HepG2 (cell line): Measurements from ENCODE around the gene MICB. TPM values are rescaled to one million over a fixed set of nuclear protein-coding genes. Genes with fewer than 3 reads are reported as not detected.

Experiments used
- ASH2L ChIP-seq: fragments of 300-600, 200-600 bp; sonication (generic); IDR thresholded peaks from 2 replicates; pipeline ENCODE4 v1.7.0; 2017; ENCODE audit warnings: low read depth, mild to moderate bottlenecking, moderate library complexity, mixed read lengths, low read length; ENCODE audit not compliant: insufficient read length
- BATF2 ChIP-seq: sonication (generic); formaldehyde crosslinking; IDR thresholded peaks from 2 replicates; pipeline ENCODE4 v1.8.0; 2022; ENCODE audit warnings: mild to moderate bottlenecking, missing genetic modification reagents, moderate library complexity
- CEBPZ ChIP-seq: IDR thresholded peaks from 2 replicates; pipeline ENCODE4 v1.6.1; 2012; ENCODE audit warnings: low read length, improper control_type of control experiment
- FOXP1 ChIP-seq, 2 experiments: fragments of 450-650 bp in 1 of 2; IDR thresholded peaks; 2 replicates each; pipeline ENCODE4 v1.6.1; 2017 to 2018; ENCODE audit warnings: antibody characterized with exemption in 1 of 2
- GATAD1 ChIP-seq: IDR thresholded peaks from 2 replicates; pipeline ENCODE4 v1.6.1; 2016; ENCODE audit warnings: missing genetic modification reagents, missing compliant biosample characterization
- HDAC2 ChIP-seq: sonication (generic); formaldehyde crosslinking; IDR thresholded peaks from 2 replicates; pipeline ENCODE4 v1.4.0; 2020; ENCODE audit warnings: missing genetic modification reagents
- HNF1A ChIP-seq, 2 experiments: sonication (generic) in 1 of 2; formaldehyde crosslinking in 1 of 2; IDR thresholded peaks; 2 replicates each; pipeline versions ENCODE4 v1.4.0 to v1.6.1; 2016 to 2020; ENCODE audit warnings: borderline replicate concordance in 1 of 2, low read depth in 1 of 2, mild to moderate bottlenecking in 1 of 2, missing genetic modification reagents in 1 of 2
- HOXA3 ChIP-seq: sonication (generic); formaldehyde crosslinking; IDR thresholded peaks from 2 replicates; pipeline ENCODE4 v1.5.0; 2020; ENCODE audit warnings: missing genetic modification reagents
- JUN ChIP-seq: sonication (generic); formaldehyde crosslinking; IDR thresholded peaks from 2 replicates; pipeline ENCODE4 v1.4.0; 2020; ENCODE audit warnings: mild to moderate bottlenecking, missing genetic modification reagents
- JUNB ChIP-seq: sonication (generic); formaldehyde crosslinking; IDR thresholded peaks from 2 replicates; pipeline ENCODE4 v1.8.0; 2022; ENCODE audit warnings: missing genetic modification reagents, mild to moderate bottlenecking, borderline replicate concordance
- KLF12 ChIP-seq: sonication (generic); formaldehyde crosslinking; IDR thresholded peaks from 2 replicates; pipeline ENCODE4 v1.4.0; 2020; ENCODE audit warnings: missing genetic modification reagents, borderline replicate concordance
- NFIC ChIP-seq: IDR thresholded peaks from 2 replicates; pipeline ENCODE4 v1.6.1; 2012; ENCODE audit warnings: mild to moderate bottlenecking, low read length, inconsistent platforms
- NFKBIZ ChIP-seq: IDR thresholded peaks from 2 replicates; pipeline ENCODE4 v1.6.1; 2018; ENCODE audit warnings: missing genetic modification reagents, missing compliant biosample characterization
- NFYB ChIP-seq: sonication (generic); formaldehyde crosslinking; IDR thresholded peaks from 2 replicates; pipeline ENCODE4 v1.4.0; 2020; ENCODE audit warnings: missing genetic modification reagents
- RAD21 ChIP-seq: fragments of 450-650 bp; formaldehyde crosslinking; IDR thresholded peaks from 2 replicates; pipeline ENCODE4 v1.5.0; 2020; ENCODE audit warnings: mild to moderate bottlenecking
- RARG ChIP-seq: sonication (generic); formaldehyde crosslinking; IDR thresholded peaks from 2 replicates; pipeline ENCODE4 v1.4.0; 2020; ENCODE audit warnings: low read depth, mild to moderate bottlenecking, missing genetic modification reagents
- TSC22D2 ChIP-seq: sonication (generic); formaldehyde crosslinking; IDR thresholded peaks from 2 replicates; pipeline ENCODE4 v1.5.1; 2020; ENCODE audit warnings: missing genetic modification reagents, mild to moderate bottlenecking, borderline replicate concordance
- ZNF205 ChIP-seq: IDR thresholded peaks from 2 replicates; pipeline ENCODE4 v1.6.1; 2018; ENCODE audit warnings: missing biosample characterization, missing genetic modification reagents
- ZNF33A ChIP-seq: sonication (generic); formaldehyde crosslinking; IDR thresholded peaks from 2 replicates; pipeline ENCODE4 v1.5.1; 2020; ENCODE audit warnings: missing genetic modification reagents, mild to moderate bottlenecking, moderate library complexity, borderline replicate concordance
- ZNF556 ChIP-seq: sonication (generic); formaldehyde crosslinking; IDR thresholded peaks from 2 replicates; pipeline ENCODE4 v1.4.0; 2020; ENCODE audit warnings: mild to moderate bottlenecking, missing genetic modification reagents, borderline replicate concordance
- polyA plus RNA-seq, 8 experiments: library from polyadenylated mRNA; depleted of rRNA in 3 of 8; stranded (reverse) in 7 of 8; unstranded in 1 of 8; fragments of >200 nt; fragmentation: Illumina TruSeq in 4 of 8; extraction: Trizol in 4 of 8; gene quantifications; 2 replicates each; pipeline versions ENCODE4 v1.2.1 to v1.2.3, GENCODE V29; 2011 to 2016; ENCODE audit warnings: low read depth in 4 of 8, missing spikeins in 1 of 8, mixed read lengths in 1 of 8; ENCODE audit not compliant: insufficient read depth in 1 of 8
- total RNA-seq, 5 experiments: library from RNA; depleted of rRNA; stranded (reverse); fragments of >200 nt; fragmentation: Illumina TruSeq; extraction: Trizol; gene quantifications; 2 replicates each; pipeline ENCODE4 v1.2.3, GENCODE V29; 2016; ENCODE audit warnings: low read depth in 1 of 5

The MICB gene
- total and polyA plus RNA-seq, 2 of the 13 experiments (the other 11 are each of a cell fraction or from before 2014, with no cell fraction given): 12.5 to 12.8 TPM

- TF ChIP-seq HNF1A (IDR thresholded peaks at IDR 0.05; ENCODE audit: low read depth) (no peak), HNF1A (CRISPR knock-in tag; IDR thresholded peaks at IDR 0.05; ENCODE audit: borderline replicate concordance) (peak; percentile 56; the same call in 1 of the 2 replicates), JUN (CRISPR knock-in tag) (peak; percentile 64; the same call in 1 of the 2 replicates), HOXA3 (CRISPR knock-in tag) (peak; percentile 93), TSC22D2 (CRISPR knock-in tag) (peak; percentile 38; the same call in 1 of the 2 replicates), GATAD1 (CRISPR knock-in tag) (peak; percentile 94), BATF2 (CRISPR knock-in tag) (peak; percentile 63; the same call in 1 of the 2 replicates), JUNB (CRISPR knock-in tag) (0 out of 2 replicates have a peak, but pooled peaks have one; percentile 41), CEBPZ (no peak), NFKBIZ (CRISPR knock-in tag) (peak; percentile 54; the same call in 1 of the 2 replicates), NFIC (no peak), HDAC2 (peak; percentile 74), ASH2L (peak; percentile 51), RARG (no peak; the same call in 1 of the 2 replicates), ZNF205 (CRISPR knock-in tag) (peak; percentile 16; the same call in 1 of the 2 replicates), NFYB (CRISPR knock-in tag) (peak; percentile 40), ZNF556 (CRISPR knock-in tag) (peak; percentile 54; the same call in 1 of the 2 replicates), RAD21 (peak; percentile 12; the same call in 1 of the 2 replicates), ZNF33A (CRISPR knock-in tag) (no peak), KLF12 (peak; percentile 98), FOXP1 (IDR thresholded peaks at IDR 0.05) (0 out of 2 replicates have a peak, but pooled peaks have one; percentile 5), FOXP1 (CRISPR knock-in tag; IDR thresholded peaks at IDR 0.05) (no peak)
These were observed 49.2 kb downstream of the MICB start, which contains the start of gene NFKBIL1 (continued) for GRCh38 chr6:31546958-31547726.
